Liver (tissue), 9 donors: ENCODE measurements around the gene PCED1B. TPM values are rescaled to one million over a fixed set of nuclear protein-coding genes. Genes with fewer than 3 reads are reported as not detected.

Experiments used
- DNase-seq: peaks from one replicate; pipeline ENCODE4 v3.0.0-alpha.2; 2017; ENCODE audit warnings: low spot score
- H3K27ac ChIP-seq, 2 donors: one replicate each; pipeline ENCODE4 v1.7.0; 2013; ENCODE audit warnings: inconsistent platforms in 2 of 2, low read length in 2 of 2, control low read depth in 1 of 2, low read depth in 1 of 2, mild to moderate bottlenecking in 1 of 2
- H3K27me3 ChIP-seq, 4 donors: one replicate each; pipeline versions ENCODE4 v1.6.1 to v1.7.0; 2013; ENCODE audit warnings: low read length in 3 of 4, inconsistent platforms in 1 of 4, mild to moderate bottlenecking in 1 of 4, moderate library complexity in 1 of 4; ENCODE audit not compliant: control insufficient read depth in 4 of 4, insufficient read depth in 4 of 4
- H3K36me3 ChIP-seq, 4 donors: one replicate each; pipeline versions ENCODE4 v1.6.1 to v1.7.0; 2013; ENCODE audit warnings: low read length in 3 of 4, mild to moderate bottlenecking in 3 of 4, low read depth in 1 of 4, moderate library complexity in 1 of 4; ENCODE audit not compliant: control insufficient read depth in 4 of 4, insufficient read depth in 3 of 4
- H3K4me1 ChIP-seq, 4 donors: one replicate each; pipeline versions ENCODE4 v1.6.1 to v1.7.0; 2013; ENCODE audit warnings: low read length in 3 of 4, mild to moderate bottlenecking in 3 of 4, moderate library complexity in 1 of 4; ENCODE audit not compliant: control insufficient read depth in 4 of 4, insufficient read depth in 4 of 4
- H3K4me3 ChIP-seq, 3 donors: one replicate each; pipeline versions ENCODE4 v1.6.1 to v1.7.0; 2013; ENCODE audit warnings: low read length in 3 of 3, control low read depth in 1 of 3, low read depth in 1 of 3, mild to moderate bottlenecking in 1 of 3
- H3K9ac ChIP-seq, 2 donors: one replicate each; pipeline ENCODE4 v1.7.0; 2013; ENCODE audit warnings: low read length in 2 of 2, mild to moderate bottlenecking in 2 of 2, moderate library complexity in 2 of 2, control low read depth in 1 of 2, low read depth in 1 of 2
- H3K9me3 ChIP-seq, 4 donors: one replicate each; pipeline versions ENCODE4 v1.6.1 to v1.7.0; 2013; ENCODE audit warnings: low read length in 3 of 4; ENCODE audit not compliant: control insufficient read depth in 4 of 4
- EGR1 ChIP-seq, 2 donors: IDR thresholded peaks; 2 replicates each; pipeline ENCODE4 v1.6.1; 2016 to 2018; ENCODE audit warnings: antibody characterized with exemption in 2 of 2, low read depth in 2 of 2
- FOXA1 ChIP-seq: IDR thresholded peaks from 2 replicates; pipeline ENCODE4 v1.6.1; 2016; ENCODE audit warnings: antibody characterized with exemption
- GABPA ChIP-seq, 2 donors: IDR thresholded peaks in 1 of 2; conservative IDR thresholded peaks in 1 of 2; 2 replicates each; pipeline ENCODE4 v1.6.1; 2016; ENCODE audit warnings: antibody characterized with exemption in 2 of 2, mild to moderate bottlenecking in 1 of 2, moderate library complexity in 1 of 2
- HNF4A ChIP-seq, 2 donors: conservative IDR thresholded peaks; 2 replicates each; pipeline ENCODE4 v1.6.1; 2016; ENCODE audit warnings: antibody characterized with exemption in 2 of 2, mild to moderate bottlenecking in 2 of 2
- HNF4G ChIP-seq: IDR thresholded peaks from 2 replicates; pipeline ENCODE4 v1.6.1; 2016; ENCODE audit warnings: antibody characterized with exemption
- JUND ChIP-seq, 2 donors: IDR thresholded peaks; 2 replicates each; pipeline ENCODE4 v1.6.1; 2016; ENCODE audit warnings: antibody characterized with exemption in 2 of 2
- RXRA ChIP-seq, 2 donors: IDR thresholded peaks; 2 replicates each; pipeline ENCODE4 v1.6.1; 2017 to 2018; ENCODE audit warnings: antibody characterized with exemption in 2 of 2, mild to moderate bottlenecking in 1 of 2
- SP1 ChIP-seq: IDR thresholded peaks from 2 replicates; pipeline ENCODE4 v1.6.1; 2018; ENCODE audit warnings: antibody characterized with exemption, mild to moderate bottlenecking
- TAF1 ChIP-seq: conservative IDR thresholded peaks from 2 replicates; pipeline ENCODE4 v1.6.1; 2016; ENCODE audit warnings: antibody characterized with exemption, mild to moderate bottlenecking
- YY1 ChIP-seq: IDR thresholded peaks from 2 replicates; pipeline ENCODE4 v1.6.1; 2016; ENCODE audit warnings: antibody characterized with exemption, mild to moderate bottlenecking
- WGBS: extraction: QIAGEN DNeasy Blood & Tissue Kit; methylation state at CpG from one replicate; pipeline ENCODE4 v1.1.7; 2013; 5-methylcytosine and 5-hydroxymethylcytosine counted together
- polyA plus RNA-seq, 2 donors: library from polyadenylated mRNA; stranded (reverse) in 1 of 2; unstranded in 1 of 2; fragments of 200-250 nt in 1 of 2; fragments of >200 nt in 1 of 2; fragmentation: Nextera tagmentation in 1 of 2; extraction: Ambion mirVana in 1 of 2; gene quantifications; one replicate each; pipeline versions ENCODE4 v1.2.1 to v1.2.3, GENCODE V29; 2013 to 2015
- total RNA-seq, 2 donors: library from RNA; depleted of rRNA; stranded (reverse); fragments of >200 nt; gene quantifications; one replicate each; pipeline ENCODE4 v1.2.3, GENCODE V29; 2014
- TF ChIP-seq, protein P1 (sequence below): IDR thresholded peaks from 2 replicates; pipeline ENCODE4 v1.6.1; 2016; ENCODE audit warnings: antibody characterized with exemption
- TF ChIP-seq, protein P2 (sequence below): IDR thresholded peaks from 2 replicates; pipeline ENCODE4 v1.6.1; 2016; ENCODE audit warnings: antibody characterized with exemption
- TF ChIP-seq, protein P3 (sequence below): IDR thresholded peaks from 2 replicates; pipeline ENCODE4 v1.6.1; 2016; ENCODE audit warnings: antibody characterized with exemption
- TF ChIP-seq, protein P4 (sequence below): IDR thresholded peaks from 2 replicates; pipeline ENCODE4 v1.6.1; 2016; ENCODE audit warnings: antibody characterized with exemption, mild to moderate bottlenecking
- donor health status: healthy.
- donor health status: healthy.
- donor health status: healthy.
- donor health status: healthy.
- donor health status: healthy.

PCED1B gene
- total and polyA plus RNA-seq, 4 donors, result 0.51 to 1.8 (median 1.1) TPM

DNA sequence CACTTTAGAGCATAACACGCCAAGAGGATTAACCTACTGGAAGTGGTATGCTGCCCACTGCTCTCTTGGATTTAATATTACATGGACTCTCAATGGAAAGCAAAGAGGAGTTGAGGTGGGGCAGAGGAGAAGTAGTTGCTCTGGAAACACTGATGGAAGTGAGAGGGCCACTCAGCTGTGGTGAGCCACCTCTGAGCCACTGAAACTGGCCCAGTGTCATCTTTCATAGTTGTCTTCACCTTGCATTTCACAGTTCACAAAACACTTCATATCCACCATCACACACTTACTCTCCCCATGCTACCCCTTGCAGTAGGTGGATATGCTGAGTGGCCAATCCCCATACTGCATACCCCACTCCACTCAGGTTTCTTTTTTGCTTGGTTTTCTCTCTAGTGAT lies 12.2 kb upstream of the PCED1B start:
- TF ChIP-seq HNF4G, result no peak
- no peak for TF ChIP-seq EGR1 (IDR thresholded peaks at IDR 0.05; ENCODE audit: low read depth in 2 of 2)
- no peak for TF ChIP-seq JUND (IDR thresholded peaks at IDR 0.05)
- TF ChIP-seq, protein P1, sequence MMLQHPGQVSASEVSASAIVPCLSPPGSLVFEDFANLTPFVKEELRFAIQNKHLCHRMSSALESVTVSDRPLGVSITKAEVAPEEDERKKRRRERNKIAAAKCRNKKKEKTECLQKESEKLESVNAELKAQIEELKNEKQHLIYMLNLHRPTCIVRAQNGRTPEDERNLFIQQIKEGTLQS, result no peak
- 99% methylated on average over 1 of the region's 1 CpG for WGBS
- H3K9ac ChIP-seq, result no peak overlapping the region
- no peak overlapping the region for H3K27ac ChIP-seq
- DNase-seq, result no peak
- no peaks in the 10 kb centered on the region for H3K36me3 ChIP-seq
- no peaks in the 10 kb centered on the region for H3K27me3 ChIP-seq
- no peak overlapping the region for H3K4me3 ChIP-seq
- H3K4me1 ChIP-seq, result peaks cover 0 to 2% (median 0%) of the 10 kb centered on the region in 4 donors
- no peaks in the 10 kb centered on the region for H3K9me3 ChIP-seq

DNA sequence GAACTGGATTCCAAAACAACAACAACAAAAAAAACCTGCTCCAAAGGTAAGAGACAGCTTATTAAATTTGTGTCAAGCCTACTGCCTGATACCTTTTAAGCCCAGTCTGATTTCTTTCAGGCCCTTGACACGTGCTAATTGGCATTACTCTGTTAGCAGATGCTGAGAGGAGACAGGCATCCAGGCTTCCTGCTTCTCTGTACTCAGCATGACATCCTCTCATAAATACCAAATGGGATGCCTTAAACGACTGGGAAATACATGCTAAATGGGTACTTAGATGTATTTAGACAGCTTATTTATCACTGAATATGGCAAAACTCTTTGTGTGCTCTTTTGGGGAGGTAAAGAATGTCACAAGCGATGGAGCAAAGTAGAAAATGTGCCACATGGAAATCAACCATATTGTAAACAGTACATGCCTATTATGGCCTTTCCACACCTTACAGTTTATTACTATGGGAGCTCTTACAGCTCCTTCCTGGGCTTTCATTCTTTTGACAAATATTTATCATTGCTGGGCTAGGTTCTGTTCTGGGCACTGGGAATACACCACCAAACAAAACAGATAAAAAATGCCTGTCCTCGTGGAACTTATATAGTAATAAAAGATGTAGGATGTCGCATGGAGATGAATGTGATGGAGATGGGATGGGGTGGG lies 11.5 kb upstream of the PCED1B start:
- 68% methylated on average over 5 of the region's 5 CpGs for WGBS
- H3K9me3 ChIP-seq, result no peaks in the 10 kb centered on the region
- H3K27ac ChIP-seq, result no peak overlapping the region
- H3K4me3 ChIP-seq, result no peak overlapping the region
- H3K4me1 ChIP-seq, result peaks cover 0 to 2% (median 0%) of the 10 kb centered on the region in 4 donors
- H3K27me3 ChIP-seq, result no peaks in the 10 kb centered on the region
- H3K36me3 ChIP-seq, result no peaks in the 10 kb centered on the region
- H3K9ac ChIP-seq, result no peak overlapping the region
- TF ChIP-seq GABPA (IDR thresholded peaks at IDR 0.05 in 1 of 2, conservative IDR thresholded peaks at IDR 0.05 in 1 of 2), result no peak
- TF ChIP-seq, protein P2, sequence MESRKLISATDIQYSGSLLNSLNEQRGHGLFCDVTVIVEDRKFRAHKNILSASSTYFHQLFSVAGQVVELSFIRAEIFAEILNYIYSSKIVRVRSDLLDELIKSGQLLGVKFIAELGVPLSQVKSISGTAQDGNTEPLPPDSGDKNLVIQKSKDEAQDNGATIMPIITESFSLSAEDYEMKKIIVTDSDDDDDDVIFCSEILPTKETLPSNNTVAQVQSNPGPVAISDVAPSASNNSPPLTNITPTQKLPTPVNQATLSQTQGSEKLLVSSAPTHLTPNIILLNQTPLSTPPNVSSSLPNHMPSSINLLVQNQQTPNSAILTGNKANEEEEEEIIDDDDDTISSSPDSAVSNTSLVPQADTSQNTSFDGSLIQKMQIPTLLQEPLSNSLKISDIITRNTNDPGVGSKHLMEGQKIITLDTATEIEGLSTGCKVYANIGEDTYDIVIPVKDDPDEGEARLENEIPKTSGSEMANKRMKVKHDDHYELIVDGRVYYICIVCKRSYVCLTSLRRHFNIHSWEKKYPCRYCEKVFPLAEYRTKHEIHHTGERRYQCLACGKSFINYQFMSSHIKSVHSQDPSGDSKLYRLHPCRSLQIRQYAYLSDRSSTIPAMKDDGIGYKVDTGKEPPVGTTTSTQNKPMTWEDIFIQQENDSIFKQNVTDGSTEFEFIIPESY, result no peak
- TF ChIP-seq EGR1 (IDR thresholded peaks at IDR 0.05; ENCODE audit: low read depth in 2 of 2), result no peak
- no peak for TF ChIP-seq SP1
- no peak for TF ChIP-seq FOXA1
- TF ChIP-seq HNF4A (conservative IDR thresholded peaks at IDR 0.05), result no peak
- TF ChIP-seq, protein P1, result no peak
- TF ChIP-seq YY1, result no peak
- no peak for TF ChIP-seq RXRA (IDR thresholded peaks at IDR 0.05)
- no peak for DNase-seq

DNA sequence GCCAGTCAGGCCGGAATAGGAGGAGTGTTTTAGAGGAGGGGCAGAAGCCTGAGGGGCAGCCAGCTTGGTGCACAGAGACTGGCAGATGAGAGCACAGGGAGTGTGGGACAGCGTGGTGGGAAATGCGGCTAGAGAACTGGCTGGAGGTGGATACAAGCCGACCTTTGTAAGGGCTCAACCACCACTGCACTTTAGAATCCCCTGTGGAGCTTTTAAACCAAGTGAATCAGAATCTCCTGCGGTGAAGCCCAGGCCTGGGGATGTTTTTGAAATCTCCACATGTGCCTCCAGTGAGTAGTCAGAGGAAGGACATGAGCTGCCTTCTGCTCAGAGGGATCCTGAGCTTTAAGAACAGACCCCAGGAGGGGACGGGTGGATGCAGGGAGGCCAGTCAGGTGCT lies 10.9 kb upstream of the PCED1B start:
- no peak overlapping the region for H3K27ac ChIP-seq
- H3K9ac ChIP-seq, result no peak overlapping the region
- no peaks in the 10 kb centered on the region for H3K36me3 ChIP-seq
- H3K27me3 ChIP-seq, result no peaks in the 10 kb centered on the region
- WGBS, result 86% methylated on average over 6 of the region's 6 CpGs
- H3K9me3 ChIP-seq, result no peaks in the 10 kb centered on the region
- DNase-seq, result no peak
- TF ChIP-seq RXRA (IDR thresholded peaks at IDR 0.05), result no peak
- H3K4me3 ChIP-seq, result no peak overlapping the region
- peaks cover 0 to 2% (median 0%) of the 10 kb centered on the region in 4 donors for H3K4me1 ChIP-seq

DNA sequence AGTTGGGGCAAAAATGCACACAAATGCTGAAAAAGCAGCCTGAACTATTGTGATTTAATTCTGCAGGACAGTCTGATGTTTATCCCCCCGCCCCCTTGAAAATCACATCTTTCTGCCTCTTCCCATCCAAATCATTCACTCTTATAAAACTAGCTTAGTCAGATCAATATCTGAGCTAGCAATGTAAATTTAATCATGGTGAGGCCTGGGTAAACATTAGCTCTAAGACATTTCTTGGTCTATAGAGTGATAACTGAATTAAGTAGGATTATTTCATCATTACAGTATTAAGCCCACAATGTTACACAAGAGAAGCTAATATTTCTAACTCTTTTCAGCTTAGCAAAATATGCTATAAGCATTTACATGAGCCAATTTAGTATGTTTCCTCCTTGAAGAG lies 9.1 kb upstream of the PCED1B start:
- TF ChIP-seq TAF1 (no peak), GABPA (IDR thresholded peaks at IDR 0.05 in 1 of 2, conservative IDR thresholded peaks at IDR 0.05 in 1 of 2) (no peak), YY1 (no peak), RXRA (IDR thresholded peaks at IDR 0.05) (no peak)
- TF ChIP-seq, protein P1, result no peak
- TF ChIP-seq, protein P3, sequence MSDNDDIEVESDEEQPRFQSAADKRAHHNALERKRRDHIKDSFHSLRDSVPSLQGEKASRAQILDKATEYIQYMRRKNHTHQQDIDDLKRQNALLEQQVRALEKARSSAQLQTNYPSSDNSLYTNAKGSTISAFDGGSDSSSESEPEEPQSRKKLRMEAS, result no peak
- TF ChIP-seq, protein P4, sequence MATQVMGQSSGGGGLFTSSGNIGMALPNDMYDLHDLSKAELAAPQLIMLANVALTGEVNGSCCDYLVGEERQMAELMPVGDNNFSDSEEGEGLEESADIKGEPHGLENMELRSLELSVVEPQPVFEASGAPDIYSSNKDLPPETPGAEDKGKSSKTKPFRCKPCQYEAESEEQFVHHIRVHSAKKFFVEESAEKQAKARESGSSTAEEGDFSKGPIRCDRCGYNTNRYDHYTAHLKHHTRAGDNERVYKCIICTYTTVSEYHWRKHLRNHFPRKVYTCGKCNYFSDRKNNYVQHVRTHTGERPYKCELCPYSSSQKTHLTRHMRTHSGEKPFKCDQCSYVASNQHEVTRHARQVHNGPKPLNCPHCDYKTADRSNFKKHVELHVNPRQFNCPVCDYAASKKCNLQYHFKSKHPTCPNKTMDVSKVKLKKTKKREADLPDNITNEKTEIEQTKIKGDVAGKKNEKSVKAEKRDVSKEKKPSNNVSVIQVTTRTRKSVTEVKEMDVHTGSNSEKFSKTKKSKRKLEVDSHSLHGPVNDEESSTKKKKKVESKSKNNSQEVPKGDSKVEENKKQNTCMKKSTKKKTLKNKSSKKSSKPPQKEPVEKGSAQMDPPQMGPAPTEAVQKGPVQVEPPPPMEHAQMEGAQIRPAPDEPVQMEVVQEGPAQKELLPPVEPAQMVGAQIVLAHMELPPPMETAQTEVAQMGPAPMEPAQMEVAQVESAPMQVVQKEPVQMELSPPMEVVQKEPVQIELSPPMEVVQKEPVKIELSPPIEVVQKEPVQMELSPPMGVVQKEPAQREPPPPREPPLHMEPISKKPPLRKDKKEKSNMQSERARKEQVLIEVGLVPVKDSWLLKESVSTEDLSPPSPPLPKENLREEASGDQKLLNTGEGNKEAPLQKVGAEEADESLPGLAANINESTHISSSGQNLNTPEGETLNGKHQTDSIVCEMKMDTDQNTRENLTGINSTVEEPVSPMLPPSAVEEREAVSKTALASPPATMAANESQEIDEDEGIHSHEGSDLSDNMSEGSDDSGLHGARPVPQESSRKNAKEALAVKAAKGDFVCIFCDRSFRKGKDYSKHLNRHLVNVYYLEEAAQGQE, result no peak
- DNase-seq, result no peak
- H3K4me1 ChIP-seq, result peaks cover 0 to 2% (median 0%) of the 10 kb centered on the region in 4 donors
- H3K36me3 ChIP-seq, result no peaks in the 10 kb centered on the region
- 96% methylated on average over 1 of the region's 1 CpG for WGBS
- H3K9ac ChIP-seq, result no peak overlapping the region
- no peaks in the 10 kb centered on the region for H3K27me3 ChIP-seq
- no peak overlapping the region for H3K27ac ChIP-seq
- H3K4me3 ChIP-seq, result no peak overlapping the region
- H3K9me3 ChIP-seq, result no peaks in the 10 kb centered on the region
